ENCODE data around the gene ASTN2.

Gene ASTN2

DNA sequence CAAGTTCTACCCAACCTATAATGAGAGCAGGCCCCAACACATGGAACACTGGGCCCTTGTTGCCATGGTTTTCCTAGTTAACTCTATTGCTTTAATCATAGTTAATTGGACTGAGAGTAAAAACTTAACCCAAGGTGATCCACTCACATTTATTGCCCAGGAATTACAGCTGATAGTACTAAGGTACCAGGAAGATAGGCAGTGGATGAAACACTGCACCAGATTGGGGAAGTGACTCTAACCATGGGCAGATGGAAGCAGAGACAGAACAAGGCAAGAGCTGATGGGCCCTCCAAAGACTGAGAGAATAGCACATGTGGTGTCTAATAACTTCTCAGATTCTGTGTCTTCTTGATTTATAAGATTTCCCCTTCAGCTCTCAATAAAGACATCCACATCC, 873.5 kb downstream of the ASTN2 start:
- Histone ChIP-seq H3K9me2 (replicated peaks; ENCODE audit: insufficient read depth, low read length) (no peaks in the 10 kb centered on the region), H3F3A (ENCODE audit: insufficient read depth, low read length) (no peaks in the 10 kb centered on the region), H3K79me2 (ENCODE audit: low read length) (no peaks in the 10 kb centered on the region), H3K9me3 (replicated peaks; ENCODE audit: insufficient read depth, low read length) (no peaks in the 10 kb centered on the region), H3K36me3 (replicated peaks; ENCODE audit: insufficient read depth, low read length) (no peaks in the 10 kb centered on the region), H4K20me1 (ENCODE audit: insufficient read depth, low read length) (no peaks in the 10 kb centered on the region), H3K4me1 (ENCODE audit: low read length) (no peaks in the 10 kb centered on the region), H3K27me3 (replicated peaks; ENCODE audit: insufficient read depth, low read length) (no peaks in the 10 kb centered on the region), H3K9ac (ENCODE audit: low read length) (no peak overlapping the region), H3K27ac (ENCODE audit: low read length) (no peak overlapping the region), H2AFZ (ENCODE audit: low read length) (no peak overlapping the region), H3K4me2 (ENCODE audit: low read depth, low read length) (no peak overlapping the region), H3K4me3 (ENCODE audit: low read length) (no peak overlapping the region)
- no peak for DNase-seq
- TF ChIP-seq EZH2 (optimal IDR thresholded peaks at IDR 0.05; ENCODE audit: low read depth, low read length) (no peak), EZH2phosphoT487 (IDR thresholded peaks at IDR 0.05; ENCODE audit: low read length) (no peak), CTCF (IDR thresholded peaks at IDR 0.05; ENCODE audit: low read length) (no peak)

DNA sequence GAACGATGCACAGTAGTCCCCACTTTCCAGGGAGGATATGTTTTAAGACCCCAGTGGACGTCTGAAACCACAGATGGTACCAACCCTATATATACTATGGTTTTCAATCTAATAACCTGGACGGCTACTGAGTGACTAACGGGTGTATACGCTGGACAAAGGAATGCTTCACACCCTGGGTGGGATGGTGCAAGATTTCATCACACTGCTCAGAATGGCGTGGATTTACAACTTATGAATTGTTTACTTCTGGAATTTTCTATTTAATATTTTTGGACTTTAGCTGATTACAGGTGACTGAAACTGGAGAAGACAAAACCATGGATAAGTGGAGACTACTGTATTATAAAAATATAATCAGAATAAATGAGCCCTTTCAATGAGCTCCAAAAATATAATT, 875.3 kb downstream of the ASTN2 start:
- Histone ChIP-seq H2AFZ (ENCODE audit: low read length) (no peak overlapping the region), H3F3A (ENCODE audit: insufficient read depth, low read length) (no peaks in the 10 kb centered on the region), H3K27me3 (replicated peaks; ENCODE audit: insufficient read depth, low read length) (no peaks in the 10 kb centered on the region), H3K36me3 (replicated peaks; ENCODE audit: insufficient read depth, low read length) (no peaks in the 10 kb centered on the region), H3K9me3 (replicated peaks; ENCODE audit: insufficient read depth, low read length) (no peaks in the 10 kb centered on the region), H3K79me2 (ENCODE audit: low read length) (no peaks in the 10 kb centered on the region), H3K4me1 (ENCODE audit: low read length) (no peaks in the 10 kb centered on the region), H4K20me1 (ENCODE audit: insufficient read depth, low read length) (no peaks in the 10 kb centered on the region), H3K4me2 (ENCODE audit: low read depth, low read length) (no peak overlapping the region), H3K27ac (ENCODE audit: low read length) (no peak overlapping the region), H3K9me2 (replicated peaks; ENCODE audit: insufficient read depth, low read length) (no peaks in the 10 kb centered on the region), H3K9ac (ENCODE audit: low read length) (no peak overlapping the region), H3K4me3 (ENCODE audit: low read length) (no peak overlapping the region)
- TF ChIP-seq CTCF (IDR thresholded peaks at IDR 0.05; ENCODE audit: low read length) (no peak), EZH2phosphoT487 (IDR thresholded peaks at IDR 0.05; ENCODE audit: low read length) (no peak), EZH2 (optimal IDR thresholded peaks at IDR 0.05; ENCODE audit: low read depth, low read length) (no peak)
- DNase-seq = no peak

DNA sequence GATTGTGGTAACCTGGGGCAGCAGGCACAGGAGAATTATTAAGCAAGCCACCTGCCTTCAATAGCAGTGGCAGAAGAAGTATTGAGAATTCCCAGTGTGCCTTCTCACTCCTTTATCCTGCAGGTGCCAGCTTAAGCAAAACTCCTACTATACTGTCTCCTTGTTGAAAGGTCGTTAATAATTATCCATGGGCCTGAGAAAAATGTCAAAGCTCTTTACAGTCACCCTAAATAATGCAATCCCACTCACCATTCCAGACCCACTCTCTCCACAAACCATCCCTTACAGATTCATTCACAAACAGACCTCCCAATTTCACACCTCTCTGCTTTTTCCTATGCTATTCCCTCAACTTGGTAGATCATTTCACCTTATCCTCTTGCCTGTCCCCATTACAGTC, 889.2 kb downstream of the ASTN2 start:
- no peaks in the 10 kb centered on the region for H3K36me3 ChIP-seq (replicated peaks; ENCODE audit: insufficient read depth, low read length)
- no peaks in the 10 kb centered on the region for H3K79me2 ChIP-seq (ENCODE audit: low read length)
- no peaks in the 10 kb centered on the region for H3K9me2 ChIP-seq (replicated peaks; ENCODE audit: insufficient read depth, low read length)
- no peaks in the 10 kb centered on the region for H3K9me3 ChIP-seq (replicated peaks; ENCODE audit: insufficient read depth, low read length)
- H3F3A ChIP-seq (ENCODE audit: insufficient read depth, low read length) = no peaks in the 10 kb centered on the region
- DNase-seq = no peak
- H3K4me2 ChIP-seq (ENCODE audit: low read depth, low read length) = no peak overlapping the region
- no peak overlapping the region for H3K9ac ChIP-seq (ENCODE audit: low read length)
- no peak overlapping the region for H2AFZ ChIP-seq (ENCODE audit: low read length)
- H3K27ac ChIP-seq (ENCODE audit: low read length) = no peak overlapping the region
- H3K4me1 ChIP-seq (ENCODE audit: low read length) = no peaks in the 10 kb centered on the region
- H3K4me3 ChIP-seq (ENCODE audit: low read length) = no peak overlapping the region
- H4K20me1 ChIP-seq (ENCODE audit: insufficient read depth, low read length) = no peaks in the 10 kb centered on the region
- TF ChIP-seq EZH2 (optimal IDR thresholded peaks at IDR 0.05; ENCODE audit: low read depth, low read length) (no peak), EZH2phosphoT487 (IDR thresholded peaks at IDR 0.05; ENCODE audit: low read length) (no peak), CTCF (IDR thresholded peaks at IDR 0.05; ENCODE audit: low read length) (no peak)
- H3K27me3 ChIP-seq (replicated peaks; ENCODE audit: insufficient read depth, low read length) = peaks cover 39% of the 10 kb centered on the region

All from MM.1S (cell line).